ENCODE results near the gene LEP.

DNA sequence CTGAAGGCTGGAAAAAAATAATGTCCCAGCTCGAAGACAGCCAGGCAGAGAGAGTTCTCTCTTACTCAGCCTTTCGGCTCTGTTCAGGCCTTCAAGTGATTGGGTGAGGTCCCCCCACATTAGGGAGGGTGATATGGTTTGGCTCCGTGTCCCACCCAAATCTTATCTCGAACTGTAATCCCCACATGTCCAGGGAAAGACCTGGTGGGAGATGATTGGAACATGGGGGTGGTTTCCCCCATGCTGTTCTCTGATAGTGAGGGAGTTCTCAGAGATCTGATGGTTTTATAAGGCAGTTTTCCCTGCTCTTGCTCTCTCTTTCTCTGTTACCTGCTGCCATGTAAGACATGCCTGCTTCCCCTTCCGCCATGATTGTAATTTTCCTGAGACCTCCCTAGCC, 36.6 kb upstream of the LEP start:
- TF ChIP-seq, protein P1, sequence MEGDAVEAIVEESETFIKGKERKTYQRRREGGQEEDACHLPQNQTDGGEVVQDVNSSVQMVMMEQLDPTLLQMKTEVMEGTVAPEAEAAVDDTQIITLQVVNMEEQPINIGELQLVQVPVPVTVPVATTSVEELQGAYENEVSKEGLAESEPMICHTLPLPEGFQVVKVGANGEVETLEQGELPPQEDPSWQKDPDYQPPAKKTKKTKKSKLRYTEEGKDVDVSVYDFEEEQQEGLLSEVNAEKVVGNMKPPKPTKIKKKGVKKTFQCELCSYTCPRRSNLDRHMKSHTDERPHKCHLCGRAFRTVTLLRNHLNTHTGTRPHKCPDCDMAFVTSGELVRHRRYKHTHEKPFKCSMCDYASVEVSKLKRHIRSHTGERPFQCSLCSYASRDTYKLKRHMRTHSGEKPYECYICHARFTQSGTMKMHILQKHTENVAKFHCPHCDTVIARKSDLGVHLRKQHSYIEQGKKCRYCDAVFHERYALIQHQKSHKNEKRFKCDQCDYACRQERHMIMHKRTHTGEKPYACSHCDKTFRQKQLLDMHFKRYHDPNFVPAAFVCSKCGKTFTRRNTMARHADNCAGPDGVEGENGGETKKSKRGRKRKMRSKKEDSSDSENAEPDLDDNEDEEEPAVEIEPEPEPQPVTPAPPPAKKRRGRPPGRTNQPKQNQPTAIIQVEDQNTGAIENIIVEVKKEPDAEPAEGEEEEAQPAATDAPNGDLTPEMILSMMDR (IDR thresholded peaks at IDR 0.05; ENCODE audit: low read depth, low read length, missing input control): no peak
- TF ChIP-seq, protein P2, sequence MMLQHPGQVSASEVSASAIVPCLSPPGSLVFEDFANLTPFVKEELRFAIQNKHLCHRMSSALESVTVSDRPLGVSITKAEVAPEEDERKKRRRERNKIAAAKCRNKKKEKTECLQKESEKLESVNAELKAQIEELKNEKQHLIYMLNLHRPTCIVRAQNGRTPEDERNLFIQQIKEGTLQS (IDR thresholded peaks at IDR 0.05): no peak
- no peak for TF ChIP-seq JUND (IDR thresholded peaks at IDR 0.05)
- no peak for TF ChIP-seq EGR1 (IDR thresholded peaks at IDR 0.05; ENCODE audit: low read depth in 2 of 2)
- TF ChIP-seq RAD21 (IDR thresholded peaks at IDR 0.05): no peak

All from liver (tissue), 3 donors.